Embryonic facial prominence (tissue), 1 donor: ENCODE results near the gene KCNMA1.

Source experiments
- DNase-seq: peaks from one replicate; pipeline ENCODE4 v3.0.0-alpha.2; 2016; ENCODE audit errors: extremely low spot score

KCNMA1 gene

GRCh38 chr10:77245953-77246352 is 391.7 kb downstream of the KCNMA1 start:
- no peak for DNase-seq

- DNase-seq, result no peak
Measured at GRCh38 chr10:77244746-77245145, 392.9 kb downstream of the KCNMA1 start.

DNA sequence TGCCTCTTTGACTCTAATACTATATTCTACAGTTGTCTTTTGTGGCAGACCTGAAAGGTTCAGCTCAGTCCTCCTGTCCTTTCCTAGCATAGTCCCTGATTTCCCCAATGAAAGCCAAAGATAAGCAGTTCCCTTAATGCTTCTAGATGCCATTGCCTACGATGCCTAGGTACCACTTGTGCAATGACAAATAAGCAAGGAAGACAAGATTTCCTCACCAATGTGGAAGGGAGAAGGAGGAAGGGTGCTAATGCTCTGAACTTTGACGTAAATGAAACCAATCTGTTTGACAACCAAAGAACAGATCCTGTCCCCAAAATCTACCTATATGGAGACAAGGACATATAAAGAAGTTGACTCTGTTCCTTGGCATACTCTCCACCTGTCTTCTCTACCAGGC is 393.3 kb downstream of the KCNMA1 start:
- DNase-seq, result no peak

DNA sequence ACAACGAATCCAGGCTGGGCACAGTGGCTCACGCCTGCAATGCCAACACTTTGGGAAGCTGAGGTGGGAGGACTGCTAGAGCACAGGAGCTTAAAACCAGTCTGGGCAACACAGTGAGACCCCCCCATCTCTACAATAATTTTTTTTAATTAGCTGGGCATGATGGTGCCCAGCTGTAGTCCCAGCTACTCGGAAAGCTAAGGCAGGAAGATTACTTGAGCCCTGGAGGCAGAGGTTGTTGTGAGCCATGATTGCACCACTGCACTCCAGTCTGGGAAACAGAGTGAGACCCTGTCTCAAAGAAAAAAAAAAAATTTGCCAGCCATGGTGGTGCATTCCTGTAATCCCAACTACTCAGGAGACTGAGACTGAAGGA is 396.3 kb downstream of the KCNMA1 start:
- no peak for DNase-seq

- DNase-seq, result no peak
Measured at GRCh38 chr10:77240706-77241349, 396.8 kb downstream of the KCNMA1 start.

- no peak for DNase-seq
Measured at GRCh38 chr10:77240041-77240652, 397.5 kb downstream of the KCNMA1 start.

GRCh38 chr10:77237120-77237519 is 400.5 kb downstream of the KCNMA1 start:
- no peak for DNase-seq

DNA sequence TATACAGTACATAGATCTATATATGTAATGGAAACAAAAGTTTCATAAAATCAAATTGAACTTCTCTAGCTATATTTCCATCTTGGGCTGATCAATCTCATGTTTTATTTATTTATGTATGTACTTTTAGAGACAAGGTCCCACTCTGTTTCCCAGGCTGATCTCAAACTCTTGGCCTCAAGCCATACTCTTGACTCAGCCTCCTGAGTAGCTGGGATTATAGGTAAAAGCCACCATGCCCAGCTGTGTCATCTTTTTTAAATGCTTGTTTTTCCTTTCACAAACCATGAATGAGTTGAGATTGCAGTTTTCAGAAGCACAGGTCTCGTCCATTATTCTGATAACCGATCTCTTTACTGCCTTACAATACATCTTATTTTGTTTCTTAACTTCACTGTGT is 400.9 kb downstream of the KCNMA1 start:
- DNase-seq, result no peak

DNA sequence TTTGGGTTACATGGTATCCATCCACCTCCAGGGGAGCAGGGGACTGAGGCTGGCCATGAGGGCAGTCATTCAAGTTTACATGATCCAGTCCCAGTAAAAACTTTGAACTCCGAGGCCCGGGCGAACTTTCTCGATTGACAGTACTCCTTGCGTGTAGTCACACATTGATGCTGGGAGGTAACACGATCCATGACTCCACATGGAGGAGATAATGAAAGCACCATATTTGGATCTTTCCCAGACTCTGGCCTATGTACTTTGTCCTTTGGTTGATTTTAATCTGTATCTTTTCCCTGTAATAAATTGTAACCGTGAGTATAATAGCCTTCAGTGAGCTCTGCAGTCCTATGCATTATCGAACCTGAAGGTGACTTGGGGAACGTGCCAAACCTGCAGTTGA is 401.6 kb downstream of the KCNMA1 start:
- DNase-seq, result no peak

DNA sequence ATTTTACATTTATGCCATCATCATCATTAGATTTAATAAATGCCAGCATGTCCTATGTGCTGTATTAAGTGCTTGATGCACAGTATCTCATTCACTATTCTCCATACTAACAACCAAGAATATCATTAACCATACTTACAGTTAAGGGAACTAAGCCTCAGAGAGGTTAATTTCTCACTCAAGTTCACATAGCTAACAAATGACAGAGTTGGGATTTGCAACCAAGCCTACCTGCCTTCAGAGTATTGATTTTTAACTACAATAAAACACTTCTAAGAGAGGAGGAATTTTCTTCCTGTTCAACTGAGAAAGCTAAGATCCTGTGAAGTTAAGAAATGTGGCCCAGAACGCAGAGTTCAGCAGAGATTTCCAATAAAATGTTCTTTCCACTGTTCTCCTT is 403.0 kb downstream of the KCNMA1 start:
- no peak for DNase-seq

- DNase-seq, result no peak
Measured at GRCh38 chr10:77233466-77233865, 404.1 kb downstream of the KCNMA1 start.

- DNase-seq, result no peak
Measured at GRCh38 chr10:77231884-77232610, 405.6 kb downstream of the KCNMA1 start.

DNA sequence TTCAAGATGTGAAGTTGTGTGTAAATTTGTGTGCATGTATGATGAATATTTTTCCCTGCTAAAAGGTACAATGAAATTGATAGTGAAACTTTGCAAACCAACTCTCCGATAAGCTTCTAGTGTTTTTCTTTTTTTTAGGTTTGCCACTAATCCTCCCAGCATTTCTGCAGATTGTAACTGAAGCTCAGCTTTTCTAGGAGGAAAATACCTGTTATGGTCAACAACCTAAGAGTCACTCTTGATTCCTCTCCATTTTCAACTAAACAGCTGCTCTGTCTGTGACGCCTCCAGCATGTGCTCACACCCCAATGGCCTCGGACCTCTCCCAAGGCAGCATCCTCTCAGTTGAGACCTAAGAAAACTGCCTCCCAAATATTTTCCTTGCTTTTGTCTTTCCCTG is 406.2 kb downstream of the KCNMA1 start:
- DNase-seq, result no peak

DNA sequence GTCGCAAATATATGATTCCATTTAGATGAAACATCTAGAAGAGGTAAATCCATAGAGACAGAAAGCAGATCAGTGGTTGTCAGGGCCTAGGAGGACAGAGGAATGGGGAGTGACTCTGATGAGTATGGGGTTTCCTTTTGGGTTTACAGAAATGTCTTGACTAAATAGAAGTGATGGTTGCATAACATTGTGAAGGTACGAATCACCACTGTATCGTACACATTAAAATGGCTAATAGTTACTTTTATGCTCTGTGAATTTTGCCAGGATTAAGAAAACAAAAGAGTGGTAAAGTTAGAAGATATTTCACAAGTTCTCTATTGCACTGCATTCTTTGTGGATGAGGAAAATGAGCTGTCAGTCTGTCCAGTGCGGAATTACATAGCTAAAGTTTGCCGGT is 407.4 kb downstream of the KCNMA1 start:
- DNase-seq, result no peak

DNA sequence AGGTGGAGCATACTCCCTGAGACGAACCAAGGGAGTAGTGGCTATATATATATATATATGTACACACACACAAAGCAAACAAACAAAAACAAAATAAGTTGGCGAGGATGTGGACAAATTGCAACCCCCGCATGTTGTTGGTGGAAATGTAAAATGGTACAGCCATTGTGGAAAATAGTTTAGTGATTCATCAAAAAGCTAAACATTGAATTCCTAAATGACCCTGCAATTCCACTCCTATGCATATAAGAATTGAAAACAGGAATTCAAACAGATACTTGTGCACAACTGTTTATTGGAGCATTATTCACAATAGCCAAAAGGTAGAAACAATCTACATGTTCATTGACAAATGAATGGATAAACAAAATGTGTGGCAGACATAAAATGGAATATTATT is 407.9 kb downstream of the KCNMA1 start:
- DNase-seq, result no peak

DNA sequence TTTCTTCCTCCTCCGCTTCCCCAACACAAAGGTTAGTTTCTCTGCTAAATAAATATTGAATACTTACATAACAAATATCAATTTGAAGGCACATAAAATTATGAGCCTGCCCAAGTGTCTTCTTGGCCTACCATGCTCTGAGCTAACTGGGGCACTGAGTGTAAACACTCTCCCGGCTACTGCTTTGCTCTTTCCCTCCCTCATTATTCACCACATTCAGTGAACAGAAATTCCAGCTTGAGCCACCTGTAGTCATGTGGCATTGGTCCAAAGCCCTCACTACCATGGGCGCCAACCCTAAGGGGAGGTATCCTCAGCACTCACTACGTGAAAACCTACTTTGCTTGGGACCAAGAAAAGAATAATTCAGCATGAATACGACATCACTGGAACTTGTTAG is 409.0 kb downstream of the KCNMA1 start:
- DNase-seq, result no peak

GRCh38 chr10:77226853-77227565 is 410.6 kb downstream of the KCNMA1 start:
- DNase-seq, result no peak

- no peak for DNase-seq
Measured at GRCh38 chr10:77226452-77226851, 411.2 kb downstream of the KCNMA1 start.

GRCh38 chr10:77226020-77226419 is 411.6 kb downstream of the KCNMA1 start:
- DNase-seq, result no peak

- no peak for DNase-seq
Measured at GRCh38 chr10:77223526-77224460, 413.8 kb downstream of the KCNMA1 start.

- DNase-seq, result no peak
Measured at GRCh38 chr10:77220150-77220549, 417.5 kb downstream of the KCNMA1 start.

DNA sequence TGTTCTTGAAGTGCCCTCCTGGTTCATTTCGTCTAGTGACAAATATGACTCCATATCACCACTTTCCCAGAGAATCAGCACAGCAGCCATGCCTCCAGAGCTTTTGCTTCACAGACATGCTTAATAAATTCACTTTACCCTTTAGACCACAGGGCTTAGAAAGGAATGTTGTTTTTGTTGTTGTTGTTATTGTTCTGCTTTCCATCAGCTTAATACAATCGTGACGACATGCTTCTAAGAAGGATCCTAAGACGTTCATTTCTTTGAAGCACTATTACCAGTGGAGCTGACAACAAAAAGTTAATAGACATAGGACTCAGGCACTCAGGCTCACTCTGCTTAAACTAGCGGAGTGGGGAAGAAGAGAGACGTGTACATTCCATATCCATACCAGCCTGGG is 418.6 kb downstream of the KCNMA1 start:
- DNase-seq, result no peak
